ENCODE results near the gene MAGED1.

DNA sequence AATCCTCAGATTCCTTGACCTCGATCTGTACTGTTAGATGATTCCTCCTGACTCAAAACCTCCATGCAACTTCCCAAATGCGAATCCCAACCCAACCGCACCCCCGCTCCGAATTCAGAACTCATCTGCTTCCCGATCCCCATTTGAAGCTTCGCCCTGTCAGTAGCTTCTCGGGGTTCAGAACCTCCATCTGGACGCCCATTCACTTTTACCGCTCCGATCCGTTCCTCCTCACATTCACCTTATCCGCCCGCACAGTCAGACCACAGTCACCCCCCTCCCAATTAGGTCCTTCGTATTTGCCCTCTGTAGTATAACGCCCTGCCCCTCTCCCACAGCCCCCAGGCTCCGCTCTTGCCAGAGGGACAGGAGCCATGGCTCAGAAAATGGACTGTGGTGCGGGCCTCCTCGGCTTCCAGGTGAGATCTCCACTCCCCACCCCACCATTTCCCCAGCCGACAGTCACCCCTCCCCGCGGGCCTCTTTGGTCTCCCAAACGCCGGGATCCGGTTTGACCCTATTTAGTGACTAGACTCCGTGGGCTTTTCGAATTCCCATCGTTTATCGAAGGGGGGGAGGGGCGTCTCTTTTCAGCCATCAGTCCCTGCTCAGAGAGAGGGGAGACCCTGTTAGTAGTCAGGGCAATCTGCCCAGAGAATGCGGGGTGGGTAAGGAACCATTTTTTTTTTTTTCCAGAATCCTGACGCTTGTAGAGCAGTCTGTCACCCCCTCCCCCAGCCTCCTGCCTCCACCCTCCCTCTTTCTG lies 691 bp downstream of the MAGED1 start:
- TF ChIP-seq EZH2 (IDR thresholded peaks at IDR 0.05; ENCODE audit: low read depth): no peak
- TF ChIP-seq, protein P1, sequence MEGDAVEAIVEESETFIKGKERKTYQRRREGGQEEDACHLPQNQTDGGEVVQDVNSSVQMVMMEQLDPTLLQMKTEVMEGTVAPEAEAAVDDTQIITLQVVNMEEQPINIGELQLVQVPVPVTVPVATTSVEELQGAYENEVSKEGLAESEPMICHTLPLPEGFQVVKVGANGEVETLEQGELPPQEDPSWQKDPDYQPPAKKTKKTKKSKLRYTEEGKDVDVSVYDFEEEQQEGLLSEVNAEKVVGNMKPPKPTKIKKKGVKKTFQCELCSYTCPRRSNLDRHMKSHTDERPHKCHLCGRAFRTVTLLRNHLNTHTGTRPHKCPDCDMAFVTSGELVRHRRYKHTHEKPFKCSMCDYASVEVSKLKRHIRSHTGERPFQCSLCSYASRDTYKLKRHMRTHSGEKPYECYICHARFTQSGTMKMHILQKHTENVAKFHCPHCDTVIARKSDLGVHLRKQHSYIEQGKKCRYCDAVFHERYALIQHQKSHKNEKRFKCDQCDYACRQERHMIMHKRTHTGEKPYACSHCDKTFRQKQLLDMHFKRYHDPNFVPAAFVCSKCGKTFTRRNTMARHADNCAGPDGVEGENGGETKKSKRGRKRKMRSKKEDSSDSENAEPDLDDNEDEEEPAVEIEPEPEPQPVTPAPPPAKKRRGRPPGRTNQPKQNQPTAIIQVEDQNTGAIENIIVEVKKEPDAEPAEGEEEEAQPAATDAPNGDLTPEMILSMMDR (conservative IDR thresholded peaks at IDR 0.05): no peak

Data from PC-9 (cell line).